AG04450 (cell line): ENCODE data around the gene TRHDE. TPM values are rescaled to one million over a fixed set of nuclear protein-coding genes. Genes with fewer than 3 reads are reported as not detected.

Experiments
- CTCF ChIA-PET: fragments of 300-600, 350-600 bp; formaldehyde crosslinking; extraction: SDS; loops from one replicate; lab custom pipeline; 2022; ENCODE audit warnings: antibody characterized with exemption, inconsistent platforms; lab: Charles Lee
- POLR2A ChIA-PET: fragments of 350-600 bp; formaldehyde crosslinking; extraction: SDS; loops from one replicate; lab custom pipeline; 2021; ENCODE audit warnings: antibody characterized with exemption, inconsistent platforms; lab: Yijun Ruan, JAX
- DNase-seq: peaks from one replicate; pipeline ENCODE4 v3.0.0-alpha.2; 2011; ENCODE audit warnings: low read depth, low spot score
- H3K27ac ChIP-seq: one replicate; pipeline ENCODE4 v1.5.1; 2012; ENCODE audit warnings: low read depth, low read length, control low read depth
- H3K27me3 ChIP-seq: one replicate; pipeline ENCODE4 v1.6.0; 2012; ENCODE audit warnings: low read length; ENCODE audit not compliant: control insufficient read depth, insufficient read depth
- H3K4me3 ChIP-seq: 2 replicates; pipeline ENCODE4 v1.5.1; 2011; ENCODE audit warnings: mild to moderate bottlenecking, low read depth, low read length, control low read depth
- H3K9me3 ChIP-seq: 2 replicates; pipeline ENCODE4 v1.5.1; 2012; ENCODE audit warnings: low read length; ENCODE audit not compliant: control insufficient read depth, insufficient read depth
- polyA plus RNA-seq: library from polyadenylated mRNA; depleted of rRNA; stranded (reverse); fragments of >200 nt; gene quantifications from 2 replicates; pipeline ENCODE4 v1.2.3, GENCODE V29; 2011
- TF ChIP-seq, protein P1 (sequence below): IDR thresholded peaks from 2 replicates; pipeline ENCODE4 v1.5.1; 2011; ENCODE audit warnings: low read depth, low read length, control low read depth, inconsistent platforms

Gene TRHDE
- polyA plus RNA-seq, 1 experiment = 90.7 TPM

DNA sequence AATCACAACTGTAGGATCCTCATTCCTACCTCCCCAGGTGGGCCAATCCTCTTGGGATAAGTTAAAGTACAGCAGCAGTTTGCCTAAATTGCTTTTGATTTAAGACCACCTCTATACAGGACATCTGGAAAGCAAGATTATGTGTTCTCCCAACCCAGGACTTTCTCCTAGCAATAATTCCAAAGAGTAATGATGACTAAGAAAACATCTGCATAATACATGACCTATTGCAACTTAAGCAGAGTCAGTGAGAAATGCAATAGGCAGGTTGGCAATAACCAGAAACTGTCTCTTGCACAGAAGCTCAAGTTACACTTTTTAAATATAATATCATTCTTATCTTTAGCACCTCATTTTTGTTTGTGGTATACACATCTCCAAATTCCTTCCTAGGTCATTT is 275.4 kb downstream of the TRHDE start:
- DNase-seq = peak; percentile 6
- Histone ChIP-seq H3K27ac (no peak overlapping the region), H3K9me3 (no peaks in the 10 kb centered on the region), H3K27me3 (no peaks in the 10 kb centered on the region), H3K4me3 (no peak overlapping the region)
- TF ChIP-seq, protein P1, sequence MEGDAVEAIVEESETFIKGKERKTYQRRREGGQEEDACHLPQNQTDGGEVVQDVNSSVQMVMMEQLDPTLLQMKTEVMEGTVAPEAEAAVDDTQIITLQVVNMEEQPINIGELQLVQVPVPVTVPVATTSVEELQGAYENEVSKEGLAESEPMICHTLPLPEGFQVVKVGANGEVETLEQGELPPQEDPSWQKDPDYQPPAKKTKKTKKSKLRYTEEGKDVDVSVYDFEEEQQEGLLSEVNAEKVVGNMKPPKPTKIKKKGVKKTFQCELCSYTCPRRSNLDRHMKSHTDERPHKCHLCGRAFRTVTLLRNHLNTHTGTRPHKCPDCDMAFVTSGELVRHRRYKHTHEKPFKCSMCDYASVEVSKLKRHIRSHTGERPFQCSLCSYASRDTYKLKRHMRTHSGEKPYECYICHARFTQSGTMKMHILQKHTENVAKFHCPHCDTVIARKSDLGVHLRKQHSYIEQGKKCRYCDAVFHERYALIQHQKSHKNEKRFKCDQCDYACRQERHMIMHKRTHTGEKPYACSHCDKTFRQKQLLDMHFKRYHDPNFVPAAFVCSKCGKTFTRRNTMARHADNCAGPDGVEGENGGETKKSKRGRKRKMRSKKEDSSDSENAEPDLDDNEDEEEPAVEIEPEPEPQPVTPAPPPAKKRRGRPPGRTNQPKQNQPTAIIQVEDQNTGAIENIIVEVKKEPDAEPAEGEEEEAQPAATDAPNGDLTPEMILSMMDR = no peak
- ChIA-PET CTCF (no interaction called here), POLR2A (no interaction called here)

DNA sequence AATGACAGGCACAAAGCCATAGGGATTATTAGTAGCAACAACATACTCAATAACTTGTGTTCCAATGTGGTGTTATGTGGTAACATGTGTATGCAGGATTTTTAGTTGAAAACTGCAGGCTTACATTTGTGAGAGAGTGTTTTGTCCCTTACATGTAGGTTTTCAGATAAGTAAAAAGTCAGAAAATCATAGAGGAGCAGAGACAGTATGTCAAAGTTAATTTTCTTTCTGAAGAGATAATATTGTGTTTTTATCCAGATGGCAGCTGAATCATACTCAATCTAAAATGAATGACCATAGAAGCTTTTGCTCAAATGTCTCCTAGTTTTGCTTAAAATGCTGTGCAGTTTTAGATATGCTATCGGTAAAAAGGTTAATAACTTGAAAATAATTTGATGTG is 277.0 kb downstream of the TRHDE start:
- Histone ChIP-seq H3K9me3 (no peaks in the 10 kb centered on the region), H3K4me3 (no peak overlapping the region), H3K27ac (no peak overlapping the region), H3K27me3 (no peaks in the 10 kb centered on the region)
- ChIA-PET CTCF (no interaction called here), POLR2A (no interaction called here)
- no peak for DNase-seq
- TF ChIP-seq, protein P1 = no peak

DNA sequence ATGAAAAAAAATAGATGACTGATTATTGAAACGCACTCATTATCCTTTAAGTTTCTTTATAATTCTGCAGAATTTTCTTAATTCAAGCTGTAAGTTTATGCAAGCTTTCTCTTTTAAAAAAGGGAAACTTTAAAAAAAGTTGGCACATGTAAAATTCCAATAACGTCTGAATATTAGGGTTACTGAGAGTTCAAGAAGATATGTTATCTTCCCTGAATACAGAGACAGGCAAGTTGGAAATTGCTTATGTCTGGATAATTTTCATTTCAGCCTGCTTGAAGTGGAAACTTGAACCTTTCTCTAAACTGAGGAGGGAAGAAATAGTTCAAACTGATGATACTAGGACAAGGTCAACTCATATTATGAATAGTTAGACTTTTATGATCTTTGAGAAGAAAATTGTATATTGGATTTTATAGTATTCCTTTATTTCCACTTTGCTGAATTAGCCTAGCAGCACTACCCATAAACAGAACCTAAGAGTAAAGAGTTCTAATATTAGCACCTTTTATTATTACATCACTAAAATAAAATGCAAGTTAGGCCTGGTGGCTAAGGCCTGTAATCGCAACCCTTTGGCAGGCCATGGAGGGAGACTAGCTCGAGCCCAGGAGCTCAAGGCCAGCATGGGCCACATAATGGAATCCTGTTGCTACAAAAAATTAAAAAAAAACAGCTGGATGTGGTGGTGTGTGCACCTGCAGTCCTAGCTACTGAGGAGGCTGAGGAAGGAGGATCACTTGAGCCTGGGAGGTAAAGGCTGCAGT is 288.0 kb downstream of the TRHDE start:
- TF ChIP-seq, protein P1 = no peak
- no peak for DNase-seq
- Histone ChIP-seq H3K9me3 (no peaks in the 10 kb centered on the region), H3K27me3 (no peaks in the 10 kb centered on the region), H3K27ac (no peak overlapping the region), H3K4me3 (no peak overlapping the region)
- ChIA-PET CTCF (no interaction called here), POLR2A (interaction anchor here (0.6 kb wide), 1 partner anchor 49 kb away, joined by 3 read pairs; no protein-coding TSS in a partner anchor)

DNA sequence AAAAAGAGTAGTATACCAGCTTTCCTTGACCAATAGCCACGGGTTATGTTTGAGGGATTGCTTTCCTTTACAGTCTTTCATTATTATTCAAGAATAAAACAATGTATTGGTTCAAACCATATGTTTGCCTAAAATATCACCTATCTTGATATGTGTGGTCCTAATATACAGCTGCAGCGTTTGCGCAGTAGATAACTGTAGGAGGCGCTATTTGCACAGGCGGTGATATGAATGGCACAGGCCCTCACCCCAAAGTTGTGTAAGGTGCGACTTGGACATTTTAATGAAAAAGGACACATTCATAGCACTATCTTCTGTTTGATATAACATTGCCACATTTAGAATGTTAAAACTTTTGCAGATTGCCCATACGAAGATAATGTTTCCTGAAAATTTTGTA is 298.4 kb downstream of the TRHDE start:
- ChIA-PET CTCF (interaction anchor here (0.6 to 0.7 kb wide), 2 partner anchors 135 to 1293 kb away, joined by 3 to 6 read pairs; no protein-coding TSS in a partner anchor), POLR2A (no interaction called here)

DNA sequence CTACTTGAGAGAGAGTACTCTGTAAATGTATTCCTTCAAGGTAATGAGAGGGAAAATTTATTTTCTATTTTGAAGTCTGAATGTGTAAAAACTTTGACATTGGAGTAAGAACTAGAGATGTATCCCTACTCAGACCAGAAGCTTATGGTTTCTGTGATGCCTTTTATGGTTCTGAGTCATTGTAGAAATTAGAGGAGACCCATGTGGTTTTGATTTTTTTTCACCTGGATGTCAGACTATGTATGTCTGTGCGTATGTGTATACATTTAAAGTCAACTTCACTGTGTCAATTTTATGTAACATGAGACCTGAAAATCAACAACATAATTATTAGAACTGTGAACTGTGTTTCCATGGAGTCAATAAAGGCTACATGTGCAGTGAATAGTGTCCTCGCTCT is 302.0 kb downstream of the TRHDE start:
- ChIA-PET CTCF (no interaction called here), POLR2A (no interaction called here)
- Histone ChIP-seq H3K4me3 (no peak overlapping the region), H3K27me3 (no peaks in the 10 kb centered on the region), H3K27ac (no peak overlapping the region), H3K9me3 (no peaks in the 10 kb centered on the region)
- TF ChIP-seq, protein P1 = no peak
- DNase-seq = no peak

More for the DNA sequence above, 298.4 kb downstream of the TRHDE start:
- TF ChIP-seq, protein P1 = 0 out of 2 replicates have a peak, but pooled peaks have one; percentile 22
- no peak for DNase-seq
- Histone ChIP-seq H3K9me3 (no peaks in the 10 kb centered on the region), H3K4me3 (no peak overlapping the region), H3K27ac (no peak overlapping the region), H3K27me3 (no peaks in the 10 kb centered on the region)
